GM13976 (cell line): ENCODE data around the gene RNF44.

ENCODE experiments used
- DNase-seq: peaks from one replicate; pipeline ENCODE4 v3.0.0; 2012; ENCODE audit warnings: low spot score
- CTCF ChIP-seq: IDR thresholded peaks from 2 replicates; pipeline ENCODE4 v1.5.1; 2012; ENCODE audit warnings: borderline replicate concordance, mild to moderate bottlenecking; ENCODE audit not compliant: insufficient read depth; ENCODE audit errors: extremely low read depth, missing control alignments, control extremely low read depth
- in situ Hi-C: fragments of 300-500 bp; cut with MboI; formaldehyde crosslinking; loops from one replicate; pipeline ENCODE4 v1.12.0; 2022; ENCODE audit warnings: low sequenced_read_pairs, mixed read lengths, inconsistent platforms; ENCODE audit not compliant: unreplicated experiment

RNF44 gene

DNA sequence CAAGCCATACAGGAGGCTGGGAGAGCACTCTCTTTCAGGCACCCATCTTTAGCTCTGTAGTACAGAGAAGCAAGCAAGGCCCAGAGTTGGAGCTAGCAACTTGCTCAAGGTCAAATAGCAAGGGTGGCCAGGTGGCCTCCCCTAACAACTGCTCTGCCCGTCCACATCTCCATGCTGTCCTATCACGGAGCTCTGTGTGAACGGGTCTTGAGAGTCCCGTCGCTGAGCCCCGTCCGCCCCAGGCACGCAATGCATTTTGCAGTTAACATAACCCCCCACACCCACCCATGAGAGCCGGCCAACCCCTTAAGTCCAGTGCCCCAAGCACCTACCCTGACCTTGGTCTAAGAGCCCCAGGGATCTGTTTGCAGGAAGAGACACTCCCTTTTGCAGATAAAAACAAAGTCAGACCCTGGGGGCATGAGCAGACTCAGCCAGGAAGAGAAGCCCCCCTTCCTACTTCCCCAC lies 1.5 kb downstream of the RNF44 start:
- in situ Hi-C loops = no loop called here
- no peak for DNase-seq
- no peak for TF ChIP-seq CTCF

DNA sequence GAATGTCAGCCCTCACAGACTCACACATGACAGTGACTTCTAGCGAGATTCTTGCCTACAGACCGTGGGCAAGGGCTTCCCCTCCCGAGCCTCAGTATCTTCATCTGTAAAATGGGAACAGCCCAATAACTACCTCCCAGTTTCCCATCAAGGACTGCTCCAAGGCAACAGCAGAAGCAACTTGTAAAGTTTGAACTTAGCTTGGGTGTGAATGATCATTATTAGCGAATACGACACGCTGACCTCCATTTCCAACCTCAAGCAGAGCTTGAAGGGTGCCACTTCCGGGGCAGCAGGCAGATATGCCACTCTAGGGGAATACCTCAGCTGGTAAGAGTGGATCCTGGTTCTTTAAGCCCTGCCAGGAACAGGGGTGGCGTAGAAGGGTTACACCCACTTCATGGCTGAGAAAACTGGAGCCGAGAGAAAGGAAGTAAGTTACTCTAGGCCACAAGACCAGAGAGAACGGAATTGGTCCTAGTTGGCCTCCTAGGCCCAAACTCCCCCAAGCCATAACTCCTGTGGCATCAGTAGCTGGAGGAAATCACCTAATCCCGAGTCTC lies 2.0 kb downstream of the RNF44 start:
- no peak for TF ChIP-seq CTCF
- in situ Hi-C loops = no loop called here
- no peak for DNase-seq

DNA sequence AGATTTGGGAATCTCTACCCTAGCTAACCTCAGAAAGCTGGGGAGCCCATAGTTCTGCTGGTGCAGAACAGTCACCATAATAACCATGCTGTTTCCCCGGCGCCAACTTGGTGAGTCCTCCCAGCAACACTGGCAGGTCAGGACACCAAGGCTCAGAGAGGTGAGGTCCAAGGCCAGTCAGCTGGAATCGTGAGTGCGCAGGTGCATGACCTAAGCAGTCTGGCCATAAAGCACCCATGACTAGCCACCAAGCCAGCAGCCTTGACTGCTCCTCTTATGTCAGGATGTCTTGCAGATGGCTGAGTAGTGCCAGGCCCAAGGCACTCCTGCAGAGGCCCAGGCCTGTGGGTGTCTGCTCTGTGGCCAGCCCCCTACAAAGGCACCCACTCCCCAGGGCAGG lies 2.6 kb downstream of the RNF44 start:
- in situ Hi-C loops = no loop called here
- no peak for TF ChIP-seq CTCF

GRCh38 chr5:176533894-176534611 lies 3.1 kb downstream of the RNF44 start:
- in situ Hi-C loops = no loop called here
- peak; percentile 12 for TF ChIP-seq CTCF
- no peak for DNase-seq

More for the DNA sequence above, 2.6 kb downstream of the RNF44 start:
- DNase-seq = no peak

DNA sequence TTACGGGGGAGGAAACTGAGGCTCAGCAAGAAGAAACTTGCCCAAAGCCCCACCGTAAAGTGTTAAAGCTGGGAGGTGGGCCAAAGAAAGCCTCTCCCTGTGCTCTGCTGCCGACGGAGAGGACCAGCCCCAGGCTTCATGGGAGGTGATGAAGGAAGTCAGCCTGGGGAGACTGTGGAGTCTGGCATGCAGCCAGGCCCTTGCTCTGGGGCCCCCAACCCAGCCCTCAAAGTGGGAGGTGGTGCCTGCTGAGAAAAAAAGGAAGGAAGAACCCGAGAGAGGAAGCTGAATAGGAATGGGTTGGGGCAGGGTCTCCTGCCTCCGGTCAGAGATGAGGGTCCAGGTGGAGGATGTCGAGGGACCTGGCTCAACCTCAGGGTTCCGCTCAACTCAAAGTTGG lies 3.8 kb downstream of the RNF44 start:
- in situ Hi-C loops = no loop called here
- no peak for DNase-seq
- no peak for TF ChIP-seq CTCF

- DNase-seq = no peak
- in situ Hi-C loops = no loop called here
- TF ChIP-seq CTCF = no peak
Observed at GRCh38 chr5:176532795-176533194, 4.4 kb downstream of the RNF44 start.

- no peak for DNase-seq
- in situ Hi-C loops = no loop called here
- TF ChIP-seq CTCF = no peak
Observed at GRCh38 chr5:176531902-176532493, 5.2 kb downstream of the RNF44 start.
